Testis (tissue), 3 donors: Measurements from ENCODE around the gene HIRA. TPM values are rescaled to one million over a fixed set of nuclear protein-coding genes. Genes with fewer than 3 reads are reported as not detected.

Experiments
- DNase-seq: peaks from one replicate; pipeline ENCODE4 v3.0.0-alpha.2; 2019
- H3K27ac ChIP-seq, 2 donors: fragments of 200-600 bp; sonication (generic); one replicate each; pipeline ENCODE4 v1.5.1; 2019
- H3K27me3 ChIP-seq: fragments of 200-600 bp; sonication (generic); one replicate; pipeline ENCODE4 v1.5.1; 2019
- H3K36me3 ChIP-seq: fragments of 200-600 bp; sonication (generic); one replicate; pipeline ENCODE4 v1.5.1; 2017; ENCODE audit warnings: low read depth; ENCODE audit errors: missing control alignments
- H3K4me1 ChIP-seq: fragments of 200-600 bp; sonication (generic); one replicate; pipeline ENCODE4 v1.5.1; 2019
- H3K4me3 ChIP-seq, 2 donors: fragments of 200-600 bp; sonication (generic); one replicate each; pipeline ENCODE4 v1.5.1; 2017 to 2019
- H3K9me3 ChIP-seq: fragments of 200-600 bp; sonication (generic); one replicate; pipeline ENCODE4 v1.5.1; 2017
- CTCF ChIP-seq, 3 experiments: fragments of 450-650 bp in 2 of 3; fragments of 200-600 bp in 1 of 3; sonication (generic) in 1 of 3; IDR thresholded peaks; one replicate each; pipeline ENCODE4 v1.5.1; 2016 to 2019; ENCODE audit warnings: antibody characterized with exemption in 3 of 3, mild to moderate bottlenecking in 2 of 3, moderate library complexity in 1 of 3
- POLR2A ChIP-seq: fragments of 450-650 bp; IDR thresholded peaks from one replicate; pipeline ENCODE4 v1.6.1; 2017; ENCODE audit warnings: antibody characterized with exemption, mild to moderate bottlenecking, moderate library complexity
- WGBS, 2 donors: methylation state at CpG; one replicate each; pipeline ENCODE4 v1.1.5; 2018; 5-methylcytosine and 5-hydroxymethylcytosine counted together
- intact Hi-C: fragments of 100-400 bp; cut with DNase I; formaldehyde crosslinking; loops from one replicate; pipeline ENCODE4 v1.15.1; 2023; ENCODE audit warnings: low total_unique reads
- polyA plus RNA-seq: library from polyadenylated mRNA; stranded (reverse); fragments of 350-450 nt; fragmentation: Illumina TruSeq; extraction: RNeasy Lipid Tissue Mini Kit (QIAGEN cat#74804); gene quantifications from one replicate; pipeline ENCODE4 v1.2.3, GENCODE V29; 2014; ENCODE audit warnings: low read depth, low replicate concordance; ENCODE audit not compliant: insufficient read depth
- total RNA-seq, 2 donors: library from RNA; depleted of rRNA; stranded (reverse); fragments of >200 nt; gene quantifications; one replicate each; pipeline ENCODE4 v1.2.3, GENCODE V29; 2016

Gene HIRA
- total and polyA plus RNA-seq, 3 donors from 2014 or later = 17.7 to 25.7 (median 21.8) TPM

GRCh38 chr22:19464546-19464945, 33.0 kb upstream of the HIRA start:
- DNase-seq = no peak
- Histone ChIP-seq H3K27me3 (no peaks in the 10 kb centered on the region), H3K4me3 (no peak overlapping the region), H3K4me1 (no peaks in the 10 kb centered on the region), H3K36me3 (no peaks in the 10 kb centered on the region), H3K27ac (no peak overlapping the region), H3K9me3 (no peaks in the 10 kb centered on the region)
- 75 to 85% methylated on average over 1 of the region's 1 CpG for WGBS, 2 donors
- TF ChIP-seq CTCF (IDR thresholded peaks at IDR 0.05) (no peak), POLR2A (no peak)
- intact Hi-C loops = no loop called here

GRCh38 chr22:19463491-19464469, 32.2 kb upstream of the HIRA start:
- DNase-seq = no peak
- Histone ChIP-seq H3K4me1 (no peaks in the 10 kb centered on the region), H3K27me3 (no peaks in the 10 kb centered on the region), H3K27ac (no peak overlapping the region), H3K4me3 (no peak overlapping the region), H3K9me3 (no peaks in the 10 kb centered on the region), H3K36me3 (no peaks in the 10 kb centered on the region)
- 71 to 80% methylated on average over 7 of the region's 7 CpGs for WGBS, 2 donors
- TF ChIP-seq POLR2A (no peak), CTCF (IDR thresholded peaks at IDR 0.05) (no peak)
- intact Hi-C loops = no loop called here

- H3K4me1 ChIP-seq = no peaks in the 10 kb centered on the region
- TF ChIP-seq POLR2A (no peak), CTCF (IDR thresholded peaks at IDR 0.05) (no peak)
- H3K36me3 ChIP-seq = no peaks in the 10 kb centered on the region
- 94 to 97% methylated on average over 1 of the region's 1 CpG for WGBS, 2 donors
- no peaks in the 10 kb centered on the region for H3K9me3 ChIP-seq
- no peak overlapping the region for H3K27ac ChIP-seq
- intact Hi-C loops = no loop called here
- H3K27me3 ChIP-seq = no peaks in the 10 kb centered on the region
- H3K4me3 ChIP-seq = no peak overlapping the region
- no peak for DNase-seq
These were observed 31.5 kb upstream of the HIRA start for GRCh38 chr22:19463008-19463407.

GRCh38 chr22:19461506-19461905, 30.0 kb upstream of the HIRA start:
- intact Hi-C loops = no loop called here
- H3K36me3 ChIP-seq = no peaks in the 10 kb centered on the region
- no peak overlapping the region for H3K4me3 ChIP-seq
- no peaks in the 10 kb centered on the region for H3K27me3 ChIP-seq
- no peaks in the 10 kb centered on the region for H3K9me3 ChIP-seq
- WGBS, 2 donors = 85 to 98% methylated on average over 1 of the region's 1 CpG
- TF ChIP-seq CTCF (IDR thresholded peaks at IDR 0.05) (no peak), POLR2A (no peak)
- no peaks in the 10 kb centered on the region for H3K4me1 ChIP-seq
- no peak overlapping the region for H3K27ac ChIP-seq
- no peak for DNase-seq
